HUES6 (cell line): ENCODE measurements around the gene SLC41A2.
"Not testable (repeated sequence)": the region's sequence is repeated elsewhere in the genome, so short reads cannot be mapped to it uniquely, and the experiment has no call there.

Source experiments
- H3K27ac ChIP-seq: 2 replicates; pipeline ENCODE4 v1.7.0; 2013; ENCODE audit warnings: low read depth, mild to moderate bottlenecking, low read length, inconsistent platforms
- H3K27me3 ChIP-seq: 2 replicates; pipeline ENCODE4 v1.6.1; 2013; ENCODE audit warnings: low read length; ENCODE audit not compliant: control insufficient read depth, insufficient read depth
- H3K36me3 ChIP-seq: 2 replicates; pipeline ENCODE4 v1.6.1; 2013; ENCODE audit warnings: low read length; ENCODE audit not compliant: control insufficient read depth, insufficient read depth
- H3K4me1 ChIP-seq: 2 replicates; pipeline ENCODE4 v1.6.1; 2013; ENCODE audit warnings: low read length; ENCODE audit not compliant: control insufficient read depth, insufficient read depth
- H3K4me3 ChIP-seq: 2 replicates; pipeline ENCODE4 v1.5.1; 2013; ENCODE audit warnings: low read depth, low read length
- H3K9ac ChIP-seq: one replicate; pipeline ENCODE4 v1.6.1; 2013; ENCODE audit warnings: mild to moderate bottlenecking, low read length
- H3K9me3 ChIP-seq: 2 replicates; pipeline ENCODE4 v1.6.1; 2013; ENCODE audit warnings: low read depth, low read length; ENCODE audit not compliant: control insufficient read depth, insufficient read depth

Gene SLC41A2

GRCh38 chr12:104944252-104944651 lies 13.8 kb downstream of the SLC41A2 start:
- Histone ChIP-seq H3K4me3 (no peak overlapping the region), H3K4me1 (no peaks in the 10 kb centered on the region), H3K9me3 (peaks cover 16% of the 10 kb centered on the region), H3K27me3 (no peaks in the 10 kb centered on the region), H3K36me3 (no peaks in the 10 kb centered on the region), H3K27ac (no peak overlapping the region), H3K9ac (no peak overlapping the region)

DNA sequence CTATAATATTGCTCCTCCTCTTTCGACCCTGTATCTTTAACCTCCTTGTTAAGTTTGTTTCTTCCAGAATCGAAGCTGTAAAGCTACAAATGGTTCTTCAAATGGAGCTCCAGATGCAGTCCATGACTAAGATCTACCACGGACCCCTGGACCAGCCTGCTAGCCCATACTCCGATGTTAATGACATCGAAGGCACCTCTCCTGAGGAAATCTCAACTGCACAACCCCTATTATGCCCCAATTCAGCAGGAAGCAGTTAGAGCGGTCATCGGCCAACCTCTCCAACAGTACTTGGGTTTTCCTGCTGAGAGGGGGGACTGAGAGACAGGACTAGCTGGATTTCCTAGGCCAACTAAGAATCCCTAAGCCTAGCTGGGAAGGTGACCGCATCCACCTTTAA lies 14.7 kb downstream of the SLC41A2 start:
- H3K36me3 ChIP-seq, H3K27me3 ChIP-seq, H3K27ac ChIP-seq, H3K9ac ChIP-seq, H3K4me1 ChIP-seq, H3K4me3 ChIP-seq: not testable (repeated sequence)
- H3K9me3 ChIP-seq, result peaks cover 16% of the 10 kb centered on the region

- Histone ChIP-seq H3K9me3 (peaks cover 16% of the 10 kb centered on the region), H3K4me3 (no peak overlapping the region), H3K27me3 (no peaks in the 10 kb centered on the region), H3K27ac (no peak overlapping the region), H3K9ac (no peak overlapping the region), H3K36me3 (no peaks in the 10 kb centered on the region), H3K4me1 (no peaks in the 10 kb centered on the region)
Observed at GRCh38 chr12:104942075-104942474, 16.0 kb downstream of the SLC41A2 start.

- peaks cover 16% of the 10 kb centered on the region for H3K9me3 ChIP-seq
- H3K9ac ChIP-seq, result no peak overlapping the region
- H3K27ac ChIP-seq, result no peak overlapping the region
- no peaks in the 10 kb centered on the region for H3K27me3 ChIP-seq
- H3K4me3 ChIP-seq, result no peak overlapping the region
- no peaks in the 10 kb centered on the region for H3K4me1 ChIP-seq
- no peaks in the 10 kb centered on the region for H3K36me3 ChIP-seq
Observed at GRCh38 chr12:104941454-104941853, 16.6 kb downstream of the SLC41A2 start.

DNA sequence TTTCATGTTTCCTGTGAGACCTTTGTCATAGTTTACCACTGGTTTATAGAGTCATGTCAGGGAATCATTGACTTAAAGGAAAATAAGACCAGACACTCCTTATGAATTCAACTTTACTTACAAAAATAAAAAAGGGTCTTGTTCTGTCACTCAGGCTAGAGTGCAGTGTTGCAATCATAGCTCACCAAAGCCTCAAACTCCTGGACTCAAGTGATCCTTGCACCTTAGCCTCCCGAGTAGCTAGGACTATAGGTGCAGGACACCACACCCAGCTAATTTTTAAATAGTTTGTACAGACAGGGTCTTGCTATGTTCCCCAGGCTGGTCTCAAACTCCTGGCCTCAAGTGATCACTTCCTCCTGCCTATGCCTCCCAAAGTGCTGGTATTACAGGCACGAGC lies 19.0 kb downstream of the SLC41A2 start:
- Histone ChIP-seq H3K36me3 (no peaks in the 10 kb centered on the region), H3K9me3 (peaks cover 12% of the 10 kb centered on the region), H3K27ac (no peak overlapping the region), H3K4me3 (no peak overlapping the region), H3K27me3 (no peaks in the 10 kb centered on the region), H3K9ac (no peak overlapping the region), H3K4me1 (no peaks in the 10 kb centered on the region)

GRCh38 chr12:104938371-104938770 lies 19.7 kb downstream of the SLC41A2 start:
- Histone ChIP-seq H3K9ac (no peak overlapping the region), H3K36me3 (no peaks in the 10 kb centered on the region), H3K4me3 (no peak overlapping the region), H3K9me3 (peaks cover 5% of the 10 kb centered on the region), H3K4me1 (no peaks in the 10 kb centered on the region), H3K27ac (no peak overlapping the region), H3K27me3 (no peaks in the 10 kb centered on the region)

- Histone ChIP-seq H3K4me3 (no peak overlapping the region), H3K27me3 (no peaks in the 10 kb centered on the region), H3K9ac (no peak overlapping the region), H3K9me3 (no peaks in the 10 kb centered on the region), H3K36me3 (no peaks in the 10 kb centered on the region), H3K27ac (no peak overlapping the region), H3K4me1 (no peaks in the 10 kb centered on the region)
Observed at GRCh38 chr12:104935886-104936285, 22.2 kb downstream of the SLC41A2 start.

DNA sequence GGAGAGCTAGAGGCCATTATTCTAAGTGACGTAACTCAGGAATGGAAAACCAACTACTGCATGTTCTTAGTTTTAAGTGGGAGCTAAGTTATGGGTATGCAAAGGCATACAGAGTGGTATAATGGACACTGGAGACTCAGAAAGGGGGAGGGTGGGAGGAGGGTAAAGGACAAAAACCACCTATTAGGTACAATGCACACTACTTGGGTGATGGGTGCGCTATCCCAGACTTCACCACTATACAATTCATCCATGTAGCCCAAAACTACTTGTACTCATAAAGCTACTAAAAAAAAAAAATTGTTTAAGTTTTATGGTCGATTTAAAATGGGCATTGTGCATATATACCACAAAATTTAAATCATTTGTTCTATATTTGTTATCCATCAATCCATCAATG lies 24.3 kb downstream of the SLC41A2 start:
- H3K27ac ChIP-seq, result no peak overlapping the region

GRCh38 chr12:104933128-104933527 lies 25.0 kb downstream of the SLC41A2 start:
- Histone ChIP-seq H3K27ac (no peak overlapping the region), H3K9me3 (no peaks in the 10 kb centered on the region), H3K36me3 (no peaks in the 10 kb centered on the region), H3K27me3 (no peaks in the 10 kb centered on the region), H3K9ac (no peak overlapping the region), H3K4me1 (no peaks in the 10 kb centered on the region), H3K4me3 (no peak overlapping the region)

More for the DNA sequence above, 24.3 kb downstream of the SLC41A2 start:
- Histone ChIP-seq H3K9me3 (no peaks in the 10 kb centered on the region), H3K36me3 (no peaks in the 10 kb centered on the region), H3K27me3 (no peaks in the 10 kb centered on the region), H3K4me3 (no peak overlapping the region), H3K9ac (no peak overlapping the region), H3K4me1 (no peaks in the 10 kb centered on the region)

- H3K9me3 ChIP-seq, result no peaks in the 10 kb centered on the region
- no peak overlapping the region for H3K27ac ChIP-seq
- H3K4me1 ChIP-seq, result no peaks in the 10 kb centered on the region
- H3K4me3 ChIP-seq, result no peak overlapping the region
- no peak overlapping the region for H3K9ac ChIP-seq
- no peaks in the 10 kb centered on the region for H3K27me3 ChIP-seq
- no peaks in the 10 kb centered on the region for H3K36me3 ChIP-seq
Observed at GRCh38 chr12:104930388-104931326, 27.4 kb downstream of the SLC41A2 start.

DNA sequence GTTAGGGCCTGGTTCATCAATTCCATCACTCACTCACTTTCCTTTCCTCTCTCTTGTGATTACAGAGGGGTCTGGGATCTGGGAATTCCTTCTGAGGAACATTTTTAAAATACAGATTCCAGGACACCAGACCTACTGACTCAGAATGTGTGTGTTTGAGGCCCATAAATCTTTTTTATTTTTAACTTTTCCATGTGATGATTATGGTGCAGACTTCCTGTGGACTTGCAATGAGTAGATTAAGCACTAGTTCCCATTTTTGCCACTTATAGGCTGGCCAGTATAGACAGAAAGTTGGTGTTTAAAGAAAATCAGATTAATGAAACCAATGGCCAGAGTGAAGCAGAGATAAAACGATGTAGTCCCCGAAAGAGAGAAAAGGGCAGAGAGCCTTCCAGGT lies 28.1 kb downstream of the SLC41A2 start:
- no peaks in the 10 kb centered on the region for H3K9me3 ChIP-seq
- no peaks in the 10 kb centered on the region for H3K27me3 ChIP-seq
- H3K4me3 ChIP-seq, result no peak overlapping the region
- H3K27ac ChIP-seq, result no peak overlapping the region
- no peaks in the 10 kb centered on the region for H3K36me3 ChIP-seq
- no peaks in the 10 kb centered on the region for H3K4me1 ChIP-seq
- no peak overlapping the region for H3K9ac ChIP-seq
